Head of caudate nucleus (tissue), 42 donors: ENCODE data around the gene HUS1B.
"Not testable (repeated sequence)": the region's sequence is repeated elsewhere in the genome, so short reads cannot be mapped to it uniquely, and the experiment has no call there.

ENCODE experiments used
- DNase-seq, 42 donors: peaks; one replicate each; pipeline versions ENCODE4 v3.0.0 to v3.0.0-alpha.2; 2020 to 2021; ENCODE audit warnings: mixed read lengths in 7 of 42
- intact Hi-C: fragments of 100-400 bp; cut with DNase I; formaldehyde crosslinking; loops from one replicate; pipeline ENCODE4 v1.15.0; 2022

HUS1B gene

GRCh38 chr6:656460-657252, at the start of gene HUS1B:
HUS1B (minus strand) TSS chr6:657100; CDS start chr6:656944, 156 bp downstream.
- intact Hi-C loops, result no loop called here
- no peak for DNase-seq

DNA sequence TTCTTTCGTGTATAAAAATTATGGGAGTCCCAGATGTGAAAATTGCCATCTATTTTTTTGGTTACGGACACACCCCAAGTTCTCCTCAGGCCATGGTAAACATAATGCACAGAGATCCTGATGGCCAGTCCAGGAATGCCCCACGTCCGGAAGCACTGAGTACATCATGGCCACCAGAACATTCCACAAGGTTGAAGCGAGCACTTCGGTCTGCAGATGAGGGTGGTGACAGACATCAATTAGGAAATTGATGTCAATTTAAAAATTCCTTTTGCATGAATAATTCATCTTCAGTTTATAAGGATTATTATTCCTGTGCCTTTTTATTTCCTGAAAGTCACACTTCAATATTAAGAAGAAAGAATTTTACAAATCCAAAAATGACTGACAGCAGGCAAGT, 49.2 kb upstream of the HUS1B start:
- DNase-seq, result no peak
- intact Hi-C loops, result no loop called here

DNA sequence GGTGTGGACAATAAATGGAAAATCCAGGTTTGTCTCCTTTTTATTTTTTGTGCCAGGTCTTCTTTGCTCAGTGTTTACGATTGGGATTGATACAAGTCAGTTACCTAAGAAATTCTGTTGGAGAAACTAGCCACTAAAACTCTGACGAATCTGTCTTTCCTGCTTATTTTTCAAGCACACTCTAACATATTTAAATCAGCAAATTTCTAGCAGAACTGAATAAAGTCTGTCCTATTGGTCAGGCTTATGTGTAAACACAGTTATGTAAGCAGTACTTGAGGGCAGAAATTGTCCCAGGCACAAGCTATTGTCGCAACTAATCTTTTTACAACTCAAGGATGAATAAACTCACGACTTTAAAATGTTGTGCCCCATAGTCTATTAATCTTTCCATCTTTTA, 48.1 kb upstream of the HUS1B start:
- no peak for DNase-seq
- intact Hi-C loops, result no loop called here

- intact Hi-C loops, result no loop called here
- DNase-seq, result no peak
Observed at GRCh38 chr6:704046-704445, 47.1 kb upstream of the HUS1B start.

GRCh38 chr6:703552-703951, 46.7 kb upstream of the HUS1B start:
- intact Hi-C loops, result no loop called here
- no peak for DNase-seq

DNA sequence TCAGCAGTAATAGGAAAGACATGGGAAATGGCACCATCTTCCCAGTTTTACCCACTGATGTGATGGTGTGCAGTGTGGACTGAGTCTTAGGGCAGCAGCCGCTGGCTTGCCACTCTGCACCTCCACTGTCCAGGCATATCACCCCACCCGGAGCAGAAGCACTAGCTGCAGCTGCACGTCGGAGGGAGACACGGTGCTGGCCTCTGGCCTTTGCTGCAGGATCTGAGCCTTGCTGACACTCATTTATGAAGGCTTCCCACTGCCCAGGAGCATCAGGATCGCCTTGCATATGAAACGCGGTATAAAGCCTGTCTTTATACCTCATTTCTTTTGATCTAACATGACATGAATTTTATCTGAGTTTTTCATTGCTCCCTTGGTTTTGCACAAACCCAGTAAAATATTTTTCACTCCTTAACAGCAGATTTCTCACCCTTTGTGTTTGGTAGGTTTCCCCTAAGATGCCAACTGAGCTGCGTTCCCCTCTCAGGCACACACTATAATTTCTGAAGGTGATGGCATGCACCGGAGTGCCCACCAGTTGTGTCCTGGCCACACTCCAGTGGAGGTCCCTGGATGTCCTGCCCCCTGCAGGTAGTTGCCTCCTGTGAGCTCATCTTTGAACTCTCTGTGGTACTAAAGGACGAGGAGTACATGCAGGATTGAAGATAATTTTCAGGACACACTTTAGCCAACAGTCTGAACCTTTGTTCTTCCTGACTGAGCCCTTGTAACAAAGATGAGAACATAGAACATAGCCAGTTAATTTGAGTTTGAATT, 45.0 kb upstream of the HUS1B start:
- intact Hi-C loops, result no loop called here
- DNase-seq, result no peak

DNA sequence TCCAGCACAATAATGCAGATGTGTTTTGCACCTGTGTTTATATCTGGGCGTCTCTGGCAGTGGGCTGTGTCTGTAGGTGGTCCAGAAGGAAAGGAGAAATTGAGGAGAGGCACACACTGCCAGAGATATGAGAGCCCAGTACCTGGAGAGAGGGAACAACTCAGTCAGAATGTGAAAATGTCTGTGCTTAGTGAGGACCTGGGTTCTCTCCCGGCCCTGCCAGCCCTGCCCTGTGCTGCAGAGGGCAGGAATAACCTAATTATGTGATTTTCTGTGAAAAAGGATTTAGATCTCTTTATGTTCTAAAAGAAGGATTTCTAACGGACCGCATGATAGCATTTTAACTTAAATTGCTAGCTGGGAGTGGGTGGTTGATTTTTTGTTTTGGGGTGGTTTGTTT, 44.3 kb upstream of the HUS1B start:
- DNase-seq, result no peak
- intact Hi-C loops, result no loop called here

GRCh38 chr6:700490-700889, 43.6 kb upstream of the HUS1B start:
- DNase-seq, result no peak
- intact Hi-C loops, result no loop called here

DNA sequence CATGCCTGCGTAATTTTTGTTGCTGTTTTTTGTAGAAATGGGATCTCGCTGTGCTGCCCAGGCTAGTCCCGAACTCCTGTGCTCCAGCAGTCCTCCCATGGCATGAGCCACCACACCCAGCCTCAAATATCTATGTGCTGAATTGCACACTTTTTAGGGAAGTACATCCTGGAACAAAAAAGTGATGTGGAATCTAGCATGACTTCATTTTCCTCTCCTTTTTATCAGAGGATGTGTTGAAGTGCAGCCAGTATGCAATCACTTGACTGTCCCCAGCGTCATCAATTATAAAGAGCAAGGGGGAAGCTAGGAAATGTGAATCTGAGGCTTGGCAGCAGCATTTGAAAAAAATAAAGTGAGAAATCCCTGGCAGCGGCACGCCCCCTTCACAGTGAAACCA, 42.4 kb upstream of the HUS1B start:
- no peak for DNase-seq
- intact Hi-C loops, result no loop called here

- intact Hi-C loops, DNase-seq: not testable (repeated sequence)
Observed at GRCh38 chr6:694431-695126, 37.7 kb upstream of the HUS1B start.

DNA sequence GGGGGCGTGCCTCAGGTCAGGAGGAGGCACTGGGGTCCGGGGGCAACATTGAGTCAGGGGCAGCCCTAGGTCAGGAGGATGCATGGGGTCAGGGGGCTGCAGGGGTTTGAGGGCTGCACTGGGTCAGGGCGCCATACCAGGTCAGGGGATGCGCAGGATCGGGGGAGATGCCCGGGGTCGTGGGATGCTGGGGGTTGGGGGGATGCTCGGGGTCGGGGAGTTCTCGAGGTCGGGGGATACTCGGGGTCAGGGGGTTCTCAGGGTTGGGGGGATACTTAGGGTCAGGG, 36.8 kb upstream of the HUS1B start:
- DNase-seq, result no peak
- intact Hi-C loops, result no loop called here

DNA sequence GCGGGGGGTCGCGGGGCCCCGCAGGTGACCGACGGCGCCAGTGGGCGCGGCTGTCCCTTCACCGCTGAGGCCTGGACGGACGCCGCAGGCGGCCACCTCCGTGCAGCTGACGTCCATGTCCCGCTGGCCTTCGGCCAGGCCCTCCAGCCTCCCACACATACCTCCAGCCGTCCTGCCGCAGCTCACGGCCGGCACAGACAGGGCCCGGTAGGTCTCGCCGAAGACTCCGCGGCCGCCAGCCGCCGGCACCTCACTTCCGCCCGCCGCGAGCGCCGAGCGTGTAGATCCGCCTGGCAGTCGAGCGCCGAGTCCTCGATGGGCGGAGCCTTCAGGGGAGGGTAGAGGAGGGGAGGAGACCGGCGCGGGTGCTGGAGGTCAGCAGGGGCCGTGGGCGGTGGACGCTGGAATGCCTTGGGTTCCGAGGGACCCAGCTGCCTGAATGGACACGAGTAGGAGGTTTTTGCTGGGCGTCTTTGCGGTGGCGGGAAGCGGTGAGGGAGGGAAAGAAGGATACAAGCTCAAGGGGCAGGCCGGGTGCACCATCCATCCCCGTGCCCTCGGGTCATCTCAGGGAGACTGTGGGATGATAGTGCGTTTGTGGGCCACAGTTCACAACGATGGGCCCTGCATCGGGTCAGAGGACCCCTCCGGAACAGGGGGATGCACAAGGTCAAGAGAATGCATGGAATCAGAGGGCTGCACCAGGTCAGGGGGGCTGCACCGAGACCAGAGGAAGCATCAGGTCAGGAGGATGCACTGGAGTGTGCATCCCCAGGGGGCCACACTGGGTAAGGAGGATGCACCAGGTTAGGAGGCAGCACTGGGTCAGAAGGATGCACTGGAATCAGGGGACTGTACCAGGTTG, 36.2 kb upstream of the HUS1B start, which contains the start of gene EXOC2:
TSS of gene EXOC2 (minus strand) at position 282 of the 865 bp plus-strand sequence. CDS start 55,321 bp downstream, outside the sequence.
- peak; percentile 73 to 94 (median 88) for DNase-seq
- intact Hi-C loops, result no loop called here

GRCh38 chr6:692356-692851, 35.5 kb upstream of the HUS1B start:
- intact Hi-C loops, result no loop called here

DNA sequence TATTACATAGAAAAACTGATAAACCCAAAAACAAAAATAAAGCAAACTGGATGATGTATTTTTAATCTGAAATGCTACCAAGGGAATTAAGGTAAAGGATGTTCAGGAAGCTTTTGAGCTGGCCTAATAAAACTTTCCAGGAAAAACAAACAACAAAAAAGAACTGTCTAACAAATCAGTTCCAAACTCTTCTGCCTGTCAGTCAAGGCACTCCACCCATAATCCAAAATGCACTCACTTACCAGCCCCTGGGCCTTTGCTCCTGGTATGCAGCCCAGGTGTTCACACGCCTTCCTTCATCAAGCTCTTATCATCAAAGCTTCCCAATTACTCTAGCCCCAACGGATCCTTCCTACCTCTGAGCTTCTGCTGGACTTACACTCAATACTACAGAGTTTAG, 32.3 kb upstream of the HUS1B start:
- DNase-seq, result no peak
- intact Hi-C loops, result no loop called here

More at GRCh38 chr6:692356-692851, 35.5 kb upstream of the HUS1B start:
- peak; percentile 31 to 88 (median 68) for DNase-seq

DNA sequence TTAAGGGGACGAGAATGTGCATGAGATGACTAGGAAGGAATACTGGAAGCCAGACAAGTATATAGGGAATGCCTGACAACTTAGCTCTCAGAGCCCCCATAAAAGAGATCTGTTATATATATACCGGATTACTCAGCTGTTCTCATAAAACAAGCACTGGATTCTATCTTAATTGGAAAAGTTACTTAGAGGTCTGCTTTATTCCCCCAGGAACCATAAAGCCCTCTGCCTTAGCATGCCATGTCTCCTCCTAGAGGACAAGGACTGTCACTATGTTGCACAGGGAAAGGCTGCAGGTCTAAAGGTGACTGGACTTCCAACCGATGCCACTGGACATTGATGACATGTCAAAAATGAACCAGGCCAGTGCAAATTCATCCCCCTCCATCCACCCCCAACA, 29.6 kb upstream of the HUS1B start:
- intact Hi-C loops, result no loop called here

DNA sequence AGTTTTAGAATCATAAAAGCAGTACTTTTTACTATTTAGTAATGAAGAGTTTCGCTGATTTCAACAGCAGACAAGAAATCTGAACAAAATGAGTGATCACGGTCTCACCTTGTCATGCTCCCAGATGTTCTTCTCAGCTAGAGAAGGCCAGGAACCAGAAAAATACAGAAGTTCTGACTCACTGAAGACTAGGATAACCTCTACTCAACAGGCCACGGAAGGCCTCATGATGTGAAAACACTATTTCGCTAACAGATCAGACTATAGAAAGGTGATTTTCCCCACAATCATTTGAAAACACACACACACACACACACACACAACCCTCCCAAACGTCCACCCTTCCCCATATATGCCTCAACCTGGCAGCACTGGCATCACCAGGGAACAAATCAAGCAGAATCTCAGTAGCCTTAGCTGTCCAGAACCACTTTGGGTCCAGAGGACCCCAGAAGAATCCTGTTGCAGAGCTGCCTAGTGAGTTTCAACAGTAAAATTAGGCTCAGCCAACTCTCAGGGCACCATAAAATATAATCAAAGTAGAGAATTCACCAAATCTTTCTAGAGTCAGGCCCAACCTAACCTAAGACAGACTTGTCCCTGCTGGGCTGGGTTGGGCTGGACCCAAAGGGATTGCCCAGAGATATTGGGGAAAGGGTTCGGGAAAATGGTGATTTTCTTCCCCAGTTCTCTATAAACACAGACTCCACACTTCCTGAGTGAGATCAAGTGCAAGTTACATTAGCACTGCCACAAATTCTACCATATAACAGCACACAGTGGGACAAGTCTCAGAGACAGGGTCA, 28.1 kb upstream of the HUS1B start:
- intact Hi-C loops, result no loop called here
- DNase-seq, result no peak

More for the DNA sequence above, 29.6 kb upstream of the HUS1B start:
- DNase-seq, result no peak

- peak in 2 of 42 donors; percentile 18 to 20 for DNase-seq
- intact Hi-C loops, result no loop called here
Observed at GRCh38 chr6:683742-684440, 27.0 kb upstream of the HUS1B start.
